Measurements from ENCODE around the gene TEX2.

TEX2 gene

DNA sequence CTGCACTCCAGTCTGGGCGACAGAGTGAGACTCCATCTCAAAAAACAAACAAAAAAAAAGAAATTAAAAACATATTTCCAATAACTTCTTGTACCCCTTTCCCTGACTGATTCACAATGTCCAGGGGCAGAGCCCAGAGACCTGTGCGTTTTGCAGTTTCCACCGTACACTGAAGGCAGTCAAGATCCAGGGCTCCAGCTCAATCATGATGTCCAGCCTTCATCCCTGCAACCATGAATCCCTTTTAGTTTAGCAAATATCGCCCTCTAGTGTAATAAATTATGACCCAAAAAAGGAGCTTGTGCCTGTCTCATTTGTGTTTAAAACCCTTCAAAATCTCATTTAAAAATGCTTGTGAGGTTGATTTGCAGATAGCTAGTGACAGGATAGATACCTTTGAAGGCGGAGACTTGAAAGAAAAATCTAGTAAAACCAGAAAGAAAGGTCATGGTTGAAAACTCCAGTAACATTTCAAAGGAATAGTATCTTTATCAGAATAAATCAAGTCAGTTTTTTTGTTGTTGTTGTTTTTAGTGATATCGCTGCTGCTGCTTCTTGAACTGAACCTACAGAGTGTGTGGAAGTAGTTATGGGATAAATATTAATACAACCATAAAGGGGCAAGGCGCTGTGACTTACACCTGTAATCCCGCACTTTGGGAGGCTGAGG is 129.4 kb downstream of the TEX2 start:
- DNase-seq = no peak

DNA sequence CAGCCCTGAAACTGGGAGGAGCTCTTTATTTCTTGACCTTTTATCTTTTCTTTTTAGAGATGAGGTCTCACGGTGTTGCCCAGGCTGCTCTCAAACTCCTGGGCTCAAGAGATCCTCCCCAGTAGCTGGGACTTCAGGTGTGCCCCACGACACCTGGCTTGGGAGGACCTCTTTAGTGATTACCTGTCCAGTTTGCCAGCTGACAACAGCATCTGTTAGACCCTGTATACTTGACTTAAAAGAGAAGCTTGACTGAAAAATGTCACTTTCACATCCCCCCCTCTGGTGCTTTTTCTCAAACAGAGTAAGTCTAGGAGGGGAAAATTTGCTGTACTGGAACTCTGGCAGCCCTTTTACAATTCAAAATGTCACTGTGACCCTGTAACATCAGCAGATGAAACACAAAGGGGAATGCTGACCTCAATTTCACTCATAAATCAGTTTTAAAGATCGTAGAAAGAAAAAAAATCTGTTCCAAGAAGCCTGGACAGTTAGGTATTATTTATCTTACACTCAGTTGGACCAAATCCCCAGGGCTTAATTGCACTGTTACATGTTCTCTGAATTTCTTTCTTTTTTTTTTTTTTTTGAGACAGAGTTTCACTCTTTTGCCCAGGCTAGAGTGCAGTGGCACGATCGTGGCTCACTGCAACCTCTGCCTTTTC is 131.3 kb downstream of the TEX2 start:
- DNase-seq = no peak

- peak in 1 of 2 experiments; percentile 71 for DNase-seq
Observed at GRCh38 chr17:64130559-64131001, 132.5 kb downstream of the TEX2 start.

DNA sequence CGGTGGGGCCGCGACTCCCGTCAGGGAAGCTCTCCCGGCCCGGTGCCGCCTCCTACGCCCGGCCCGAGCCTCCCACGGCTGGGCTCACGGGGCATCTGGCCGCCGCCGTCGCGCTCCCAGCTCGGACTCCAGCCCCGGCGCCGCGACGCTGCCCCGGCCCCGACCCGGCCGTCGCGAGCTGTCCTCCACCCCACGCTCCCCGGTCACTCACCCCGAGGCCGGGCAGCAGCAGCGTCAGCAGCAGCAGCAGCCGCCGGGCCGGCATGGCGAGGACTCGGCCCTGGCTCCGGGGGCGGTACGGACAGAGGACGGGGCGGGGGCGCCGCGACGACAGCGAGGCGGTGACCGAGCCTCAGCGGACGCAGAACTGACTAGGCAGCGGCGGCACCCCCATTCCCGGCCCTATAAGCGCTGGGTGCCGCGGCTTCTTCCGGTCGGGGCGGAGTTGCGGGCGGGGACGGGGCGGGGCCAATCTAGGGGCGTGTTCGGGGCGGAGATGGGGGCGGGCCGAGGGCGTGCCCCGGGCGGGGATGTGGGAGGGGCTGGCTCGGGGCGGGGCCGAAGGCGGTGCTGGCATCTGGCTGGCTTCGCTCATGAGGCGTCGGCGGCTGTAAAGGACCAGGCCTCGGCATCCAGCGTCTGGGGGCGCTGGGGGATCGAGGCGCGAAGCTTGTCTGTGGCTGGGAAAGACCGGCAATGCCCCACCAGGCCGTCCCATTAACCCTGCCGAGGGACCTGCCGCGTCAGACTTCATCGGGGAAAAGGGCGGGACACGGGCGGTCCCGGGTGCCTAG is 133.1 kb downstream of the TEX2 start, which contains the start of gene ERN1:
Gene ERN1 (minus strand): TSS at position 380 of the 794 bp plus-strand sequence. CDS start 115 bp downstream, at position 265.
- DNase-seq = peak; percentile 89 to 92

GRCh38 chr17:64129515-64129764 is 133.6 kb downstream of the TEX2 start:
- no peak for DNase-seq

- DNase-seq = peak in 1 of 2 experiments; percentile 38
Observed at GRCh38 chr17:64128787-64129514, 134.1 kb downstream of the TEX2 start.

- no peak for DNase-seq
Observed at GRCh38 chr17:64126918-64127317, 136.1 kb downstream of the TEX2 start.

DNA sequence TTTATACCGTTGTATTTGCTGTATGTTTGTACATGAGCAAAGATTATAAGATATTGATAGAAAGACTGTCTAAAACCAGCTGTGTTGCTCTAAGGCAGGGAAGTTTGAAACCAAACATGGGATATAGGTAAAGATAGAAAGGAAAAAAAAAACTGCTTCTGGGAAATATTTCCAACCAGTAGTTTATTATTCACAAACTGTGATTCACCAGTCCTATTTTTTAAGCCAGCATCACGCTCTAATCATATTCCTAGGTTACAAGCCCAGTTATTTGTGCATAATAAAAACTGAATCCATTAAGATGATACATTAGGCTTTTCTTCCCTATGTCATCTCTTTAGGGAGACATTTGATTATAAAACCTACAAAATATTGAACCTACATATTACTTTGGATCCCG is 137.1 kb downstream of the TEX2 start:
- DNase-seq = no peak

DNA sequence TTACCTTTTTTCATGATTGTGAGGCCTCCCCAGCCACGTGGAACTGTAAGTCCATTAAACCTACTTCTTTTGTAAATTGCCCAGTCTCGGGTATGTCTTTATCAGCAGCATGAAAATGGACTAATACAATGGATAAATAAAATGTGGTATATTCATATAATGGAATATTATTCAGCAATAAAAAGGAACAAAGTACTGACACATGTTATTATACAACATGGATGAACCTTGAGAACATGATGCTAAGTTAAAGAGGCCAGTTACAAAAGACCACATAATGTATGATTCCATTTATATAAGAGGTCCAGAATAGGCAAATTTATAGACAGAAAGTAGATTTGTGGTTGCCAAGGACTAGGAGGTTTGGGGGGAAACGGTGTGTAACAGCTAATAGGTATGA is 138.5 kb downstream of the TEX2 start:
- no peak for DNase-seq

GRCh38 chr17:64123114-64123513 is 139.9 kb downstream of the TEX2 start:
- DNase-seq = no peak

GRCh38 chr17:64120972-64121786 is 141.9 kb downstream of the TEX2 start:
- DNase-seq = peak; percentile 45 to 48

DNA sequence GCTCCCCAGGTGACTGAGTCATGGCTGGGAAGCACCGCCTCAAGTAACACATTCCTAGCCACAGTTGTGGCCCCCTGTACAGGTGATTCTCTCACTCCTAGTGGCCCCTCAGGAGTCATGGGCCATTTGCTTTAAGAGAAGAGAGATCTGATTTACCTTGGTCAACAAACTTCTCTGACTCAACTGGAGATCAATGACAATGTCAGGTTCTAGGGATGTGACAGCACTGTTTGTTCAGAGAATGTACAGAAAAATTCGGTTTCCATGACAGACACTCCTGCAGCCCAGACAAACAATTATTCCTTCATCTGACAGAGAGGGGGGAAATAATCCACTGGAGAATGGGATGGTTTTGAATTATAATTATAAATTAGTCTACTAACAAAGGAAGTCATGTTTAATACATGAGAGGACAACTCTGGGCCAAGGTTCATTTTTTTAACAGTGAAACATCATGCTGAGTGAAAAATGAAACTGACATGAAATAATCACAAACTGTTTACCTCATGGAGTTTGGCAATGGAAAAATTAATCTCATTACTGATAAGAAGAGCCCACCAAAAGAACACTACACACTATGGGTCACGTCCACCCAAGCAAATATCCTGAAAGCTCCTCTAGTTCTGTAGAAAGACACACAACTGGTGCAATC is 142.8 kb downstream of the TEX2 start:
- no peak for DNase-seq

GRCh38 chr17:64117981-64118979 is 144.8 kb downstream of the TEX2 start:
- DNase-seq = no peak

- no peak for DNase-seq
Observed at GRCh38 chr17:64115822-64116534, 147.1 kb downstream of the TEX2 start.

DNA sequence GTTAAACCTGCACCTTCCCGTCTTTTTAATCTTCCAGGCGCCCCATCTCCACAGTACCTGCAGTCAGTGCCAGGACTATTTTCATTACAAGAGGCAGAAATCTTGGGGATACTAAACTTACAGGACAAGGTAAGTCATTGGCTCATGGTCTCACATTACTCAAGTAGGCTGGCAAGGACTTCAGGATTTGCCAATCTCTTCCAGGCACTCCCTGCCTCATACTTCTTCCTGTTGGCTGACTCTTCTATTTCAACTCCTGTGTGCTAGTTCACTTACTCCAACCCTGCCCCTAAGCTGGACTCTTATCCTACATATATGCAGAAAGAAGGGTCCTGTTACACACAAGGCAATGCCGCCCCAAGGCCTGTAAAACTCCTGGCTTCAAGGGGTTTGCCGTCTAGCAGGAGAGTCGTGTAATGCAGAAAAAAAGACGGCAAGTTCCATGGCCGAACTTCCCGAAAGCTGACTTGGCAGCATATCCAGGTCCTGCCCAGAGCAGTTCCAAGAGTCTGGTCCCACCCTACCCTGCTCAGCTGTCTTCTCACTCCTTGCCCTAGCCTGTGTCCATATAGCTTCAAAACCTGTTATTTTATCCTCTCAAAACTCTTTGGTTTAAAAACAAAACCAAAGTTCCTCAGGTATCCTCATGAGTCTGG is 147.9 kb downstream of the TEX2 start:
- DNase-seq = no peak

- no peak for DNase-seq
Observed at GRCh38 chr17:64113006-64113405, 150.1 kb downstream of the TEX2 start.

DNA sequence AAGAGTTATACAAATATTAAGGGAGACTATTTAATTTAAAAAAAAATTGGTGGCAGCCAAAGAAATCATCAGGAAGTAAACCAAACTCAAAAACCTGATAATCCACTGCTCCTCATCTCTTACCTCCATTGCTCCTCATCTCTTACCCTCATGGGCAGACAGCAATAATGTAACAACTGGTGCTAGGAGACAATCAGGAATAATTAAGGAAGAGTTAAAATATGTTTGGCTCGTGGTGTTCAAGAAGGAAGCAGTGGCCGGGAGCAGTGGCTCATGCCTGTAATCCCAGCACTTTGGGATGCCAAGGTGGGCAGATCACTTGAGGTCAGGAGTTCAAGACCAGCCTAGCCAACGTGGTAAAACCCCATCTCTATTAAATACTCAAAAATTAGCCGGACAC is 151.2 kb downstream of the TEX2 start:
- no peak for DNase-seq

GRCh38 chr17:64110379-64111152 is 152.5 kb downstream of the TEX2 start:
- DNase-seq = no peak

All from activated T-cell treated with anti-CD3 and anti-CD28 coated beads, Interleukin-2, amount 50 U/mL, for 48 hours (primary cell).